Measurements from ENCODE around the gene AGAP1. TPM values are rescaled to one million over a fixed set of nuclear protein-coding genes. Genes with fewer than 3 reads are reported as not detected.

Gene AGAP1
- total RNA-seq, 2 experiments from 2014 or later, result not detected

GRCh38 chr2:235576337-235576910 is 82.6 kb downstream of the AGAP1 start:
- Histone ChIP-seq H3K4me1 (ENCODE audit: insufficient read depth, low read length, poor library complexity, severe bottlenecking) (no peaks in the 10 kb centered on the region), H2AFZ (ENCODE audit: low read length) (no peak overlapping the region), H3K9me2 (ENCODE audit: insufficient read depth, low read length) (no peaks in the 10 kb centered on the region), H3K4me2 (ENCODE audit: low read length) (no peak overlapping the region), H4K20me1 (ENCODE audit: insufficient read depth, low read length) (no peaks in the 10 kb centered on the region), H3K9me3 (ENCODE audit: low read length) (no peaks in the 10 kb centered on the region), H3K4me3 (ENCODE audit: low read depth, low read length, poor library complexity, severe bottlenecking) (no peak overlapping the region), H3K27ac (ENCODE audit: low read depth, low read length, poor library complexity, severe bottlenecking) (no peak overlapping the region), H3K79me2 (ENCODE audit: insufficient read depth, low read depth, low read length) (no peaks in the 10 kb centered on the region), H3K36me3 (ENCODE audit: insufficient read depth, low read length) (no peaks in the 10 kb centered on the region)
- TF ChIP-seq EZH2phosphoT487 (IDR thresholded peaks at IDR 0.05; ENCODE audit: borderline replicate concordance, low read depth, low read length), result no peak
- TF ChIP-seq CTCF (conservative IDR thresholded peaks at IDR 0.05; ENCODE audit: low read length), result no peak
- DNase-seq (ENCODE audit: low spot score), result no peak
- no TSS peak for BruUV-seq (replicated peaks)
- CTCF ChIA-PET (ENCODE audit: unreplicated experiment), result no interaction called here
- intact Hi-C loops (cut with micrococcal nuclease; ENCODE audit: unreplicated experiment), result no loop called here
- POLR2A ChIA-PET, result no interaction called here

GRCh38 chr2:235577404-235578330 is 83.8 kb downstream of the AGAP1 start:
- Histone ChIP-seq H4K20me1 (ENCODE audit: insufficient read depth, low read length) (no peaks in the 10 kb centered on the region), H3K9me2 (ENCODE audit: insufficient read depth, low read length) (no peaks in the 10 kb centered on the region), H3K79me2 (ENCODE audit: insufficient read depth, low read depth, low read length) (no peaks in the 10 kb centered on the region), H3K9me3 (ENCODE audit: low read length) (no peaks in the 10 kb centered on the region), H3K4me1 (ENCODE audit: insufficient read depth, low read length, poor library complexity, severe bottlenecking) (no peaks in the 10 kb centered on the region), H3K4me2 (ENCODE audit: low read length) (no peak overlapping the region), H2AFZ (ENCODE audit: low read length) (no peak overlapping the region), H3K4me3 (ENCODE audit: low read depth, low read length, poor library complexity, severe bottlenecking) (no peak overlapping the region), H3K27ac (ENCODE audit: low read depth, low read length, poor library complexity, severe bottlenecking) (no peak overlapping the region), H3K36me3 (ENCODE audit: insufficient read depth, low read length) (no peaks in the 10 kb centered on the region)
- ChIA-PET POLR2A (interaction anchor here (0.6 kb wide), 1 partner anchor 312 kb away, joined by 4 read pairs; no protein-coding TSS in a partner anchor), CTCF (ENCODE audit: unreplicated experiment) (no interaction called here)
- DNase-seq (ENCODE audit: low spot score), result no peak
- intact Hi-C loops (cut with micrococcal nuclease; ENCODE audit: unreplicated experiment), result no loop called here
- no TSS peak for BruUV-seq (replicated peaks)
- TF ChIP-seq EZH2phosphoT487 (IDR thresholded peaks at IDR 0.05; ENCODE audit: borderline replicate concordance, low read depth, low read length), result no peak
- TF ChIP-seq CTCF (conservative IDR thresholded peaks at IDR 0.05; ENCODE audit: low read length), result no peak

- TF ChIP-seq CTCF (conservative IDR thresholded peaks at IDR 0.05; ENCODE audit: low read length) (no peak), EZH2phosphoT487 (IDR thresholded peaks at IDR 0.05; ENCODE audit: borderline replicate concordance, low read depth, low read length) (no peak)
- no peaks in the 10 kb centered on the region for H3K79me2 ChIP-seq (ENCODE audit: insufficient read depth, low read depth, low read length)
- ChIA-PET POLR2A (no interaction called here), CTCF (ENCODE audit: unreplicated experiment) (no interaction called here)
- no peaks in the 10 kb centered on the region for H3K36me3 ChIP-seq (ENCODE audit: insufficient read depth, low read length)
- H3K9me2 ChIP-seq (ENCODE audit: insufficient read depth, low read length), result no peaks in the 10 kb centered on the region
- H2AFZ ChIP-seq (ENCODE audit: low read length), result no peak overlapping the region
- no peak for DNase-seq (ENCODE audit: low spot score)
- H3K9me3 ChIP-seq (ENCODE audit: low read length), result no peaks in the 10 kb centered on the region
- intact Hi-C loops (cut with micrococcal nuclease; ENCODE audit: unreplicated experiment), result no loop called here
- H3K4me2 ChIP-seq (ENCODE audit: low read length), result no peak overlapping the region
- no peaks in the 10 kb centered on the region for H3K4me1 ChIP-seq (ENCODE audit: insufficient read depth, low read length, poor library complexity, severe bottlenecking)
- H3K4me3 ChIP-seq (ENCODE audit: low read depth, low read length, poor library complexity, severe bottlenecking), result no peak overlapping the region
- H4K20me1 ChIP-seq (ENCODE audit: insufficient read depth, low read length), result no peaks in the 10 kb centered on the region
- no TSS peak for BruUV-seq (replicated peaks)
- no peak overlapping the region for H3K27ac ChIP-seq (ENCODE audit: low read depth, low read length, poor library complexity, severe bottlenecking)
Observed at GRCh38 chr2:235579128-235579527, 85.3 kb downstream of the AGAP1 start.

Measured in OCI-LY7 (cell line).